Measurements from ENCODE around the gene TTLL13. TPM values are rescaled to one million over a fixed set of nuclear protein-coding genes. Genes with fewer than 3 reads are reported as not detected.

The TTLL13 gene
- total and polyA plus RNA-seq, 2 experiments from 2014 or later = 0.21 to 0.39 TPM

DNA sequence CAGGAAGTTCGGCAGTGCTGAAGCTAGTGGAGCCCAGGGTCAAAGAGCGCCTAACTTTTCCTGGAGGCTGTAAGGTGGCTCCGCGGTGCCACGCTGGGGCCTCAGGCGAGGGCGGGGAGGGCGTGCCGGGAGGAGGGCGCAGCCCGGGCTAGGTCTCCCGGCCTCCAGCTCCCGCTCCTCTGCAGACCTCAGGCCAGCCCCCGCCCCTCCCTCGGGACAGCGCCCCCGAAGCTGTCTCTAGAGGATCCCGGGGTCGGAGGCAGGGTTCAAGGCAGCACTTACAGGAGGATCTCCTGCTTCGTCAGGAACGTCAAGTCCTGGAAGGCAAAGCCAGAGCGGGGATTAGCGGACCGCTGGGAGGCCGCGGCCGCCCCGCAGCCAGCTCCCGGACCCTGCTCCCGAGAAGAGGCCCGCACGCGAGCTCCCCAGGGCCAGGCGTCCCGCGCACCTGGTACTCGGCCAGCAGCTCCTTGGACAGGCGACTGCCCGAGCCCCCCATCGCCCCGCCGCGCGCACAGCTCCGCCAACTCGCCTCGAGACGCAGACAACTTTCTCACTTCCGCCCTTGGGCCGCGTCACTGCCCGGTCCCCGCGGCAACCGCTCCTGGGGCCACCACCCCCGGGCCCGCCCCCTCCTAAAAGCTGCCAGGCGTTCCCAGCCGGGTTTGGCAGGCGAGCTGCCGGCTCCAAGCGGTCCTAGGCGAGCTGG lies 15.8 kb upstream of the TTLL13 start, which contains the start of gene CIB1:
Gene CIB1 (minus strand): TSS at position 555 of the 709 bp plus-strand sequence. CDS start 56 bp downstream, at position 499.
- Histone ChIP-seq H3K27me3 (no peaks in the 10 kb centered on the region), H3K36me3 (peaks cover 5% of the 10 kb centered on the region), H3K27ac (peak within 1 kb of the TSS; percentile 57), H3K4me3 (peak within 1 kb of the TSS; percentile 65), H3K9me3 (ENCODE audit: low read depth) (no peaks in the 10 kb centered on the region), H3K4me1 (ENCODE audit: low read depth) (peaks cover 6% of the 10 kb centered on the region)
- peak; percentile 97 to 98 for DNase-seq (ENCODE audit: low read depth in 1 of 2, low spot score in 1 of 2)
- TF ChIP-seq CTCF (IDR thresholded peaks at IDR 0.05; ENCODE audit: low read depth, low read length) = no peak

- DNase-seq (ENCODE audit: low read depth in 1 of 2, low spot score in 1 of 2) = peak in 1 of 2 donors; percentile 25
- H3K27me3 ChIP-seq = no peaks in the 10 kb centered on the region
- no peak for TF ChIP-seq CTCF (IDR thresholded peaks at IDR 0.05; ENCODE audit: low read depth, low read length)
- peaks cover 6% of the 10 kb centered on the region for H3K4me1 ChIP-seq (ENCODE audit: low read depth)
- H3K4me3 ChIP-seq = peak within 1 kb of the TSS; percentile 65
- H3K27ac ChIP-seq = peak within 1 kb of the TSS; percentile 57
- no peaks in the 10 kb centered on the region for H3K9me3 ChIP-seq (ENCODE audit: low read depth)
- peaks cover 5% of the 10 kb centered on the region for H3K36me3 ChIP-seq
Observed at GRCh38 chr15:90234096-90234988, 15.0 kb upstream of the TTLL13 start, which contains the start of gene GDPGP1. TSS of gene GDPGP1 (plus strand) at chr15:90234209. CDS start at chr15:90240909, 6,700 bp downstream.

- Histone ChIP-seq H3K4me3 (no peak overlapping the region), H3K36me3 (peaks cover 8% of the 10 kb centered on the region), H3K9me3 (ENCODE audit: low read depth) (no peaks in the 10 kb centered on the region), H3K4me1 (ENCODE audit: low read depth) (peaks cover 6% of the 10 kb centered on the region), H3K27me3 (no peaks in the 10 kb centered on the region), H3K27ac (no peak overlapping the region)
- no peak for TF ChIP-seq CTCF (IDR thresholded peaks at IDR 0.05; ENCODE audit: low read depth, low read length)
- no peak for DNase-seq (ENCODE audit: low read depth in 1 of 2, low spot score in 1 of 2)
Observed at GRCh38 chr15:90239371-90239770, 10.0 kb upstream of the TTLL13 start.

DNA sequence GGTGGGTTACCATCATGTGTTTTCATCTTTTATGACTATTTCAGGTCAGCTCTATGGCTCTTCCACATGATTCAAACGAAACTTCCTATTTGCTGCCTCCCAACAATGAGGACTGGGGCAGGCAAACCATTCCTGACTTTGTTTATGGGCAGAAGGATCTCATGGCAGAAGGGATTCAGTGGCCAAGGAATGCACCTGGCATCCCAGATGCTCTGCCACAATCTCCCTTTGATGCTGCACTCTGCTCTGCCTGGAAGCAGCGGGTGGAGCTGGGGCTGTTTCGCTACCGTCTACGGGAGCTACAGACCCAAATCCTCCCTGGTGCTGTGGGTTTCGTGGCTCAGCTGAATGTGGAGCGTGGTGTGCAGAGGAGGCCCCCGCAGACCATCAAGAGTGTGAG lies 8.5 kb upstream of the TTLL13 start:
- Histone ChIP-seq H3K27me3 (no peaks in the 10 kb centered on the region), H3K9me3 (ENCODE audit: low read depth) (no peaks in the 10 kb centered on the region), H3K4me1 (ENCODE audit: low read depth) (no peaks in the 10 kb centered on the region), H3K4me3 (no peak overlapping the region), H3K27ac (no peak overlapping the region), H3K36me3 (peaks cover 8% of the 10 kb centered on the region)
- no peak for TF ChIP-seq CTCF (IDR thresholded peaks at IDR 0.05; ENCODE audit: low read depth, low read length)
- no peak for DNase-seq (ENCODE audit: low read depth in 1 of 2, low spot score in 1 of 2)

- Histone ChIP-seq H3K27me3 (no peaks in the 10 kb centered on the region), H3K36me3 (peaks cover 8% of the 10 kb centered on the region), H3K9me3 (ENCODE audit: low read depth) (no peaks in the 10 kb centered on the region), H3K4me1 (ENCODE audit: low read depth) (no peaks in the 10 kb centered on the region), H3K27ac (peak overlapping the region; percentile 21), H3K4me3 (no peak overlapping the region)
- no peak for TF ChIP-seq CTCF (IDR thresholded peaks at IDR 0.05; ENCODE audit: low read depth, low read length)
- DNase-seq (ENCODE audit: low read depth in 1 of 2, low spot score in 1 of 2) = no peak
Observed at GRCh38 chr15:90241343-90242192, 7.8 kb upstream of the TTLL13 start.

Measured in cardiac muscle cell (in vitro differentiated cells and primary cell).